ENCODE measurements around the gene DGKQ.
"Not testable (repeated sequence)": the region's sequence is repeated elsewhere in the genome, so short reads cannot be mapped to it uniquely, and the experiment has no call there.

Gene DGKQ

DNA sequence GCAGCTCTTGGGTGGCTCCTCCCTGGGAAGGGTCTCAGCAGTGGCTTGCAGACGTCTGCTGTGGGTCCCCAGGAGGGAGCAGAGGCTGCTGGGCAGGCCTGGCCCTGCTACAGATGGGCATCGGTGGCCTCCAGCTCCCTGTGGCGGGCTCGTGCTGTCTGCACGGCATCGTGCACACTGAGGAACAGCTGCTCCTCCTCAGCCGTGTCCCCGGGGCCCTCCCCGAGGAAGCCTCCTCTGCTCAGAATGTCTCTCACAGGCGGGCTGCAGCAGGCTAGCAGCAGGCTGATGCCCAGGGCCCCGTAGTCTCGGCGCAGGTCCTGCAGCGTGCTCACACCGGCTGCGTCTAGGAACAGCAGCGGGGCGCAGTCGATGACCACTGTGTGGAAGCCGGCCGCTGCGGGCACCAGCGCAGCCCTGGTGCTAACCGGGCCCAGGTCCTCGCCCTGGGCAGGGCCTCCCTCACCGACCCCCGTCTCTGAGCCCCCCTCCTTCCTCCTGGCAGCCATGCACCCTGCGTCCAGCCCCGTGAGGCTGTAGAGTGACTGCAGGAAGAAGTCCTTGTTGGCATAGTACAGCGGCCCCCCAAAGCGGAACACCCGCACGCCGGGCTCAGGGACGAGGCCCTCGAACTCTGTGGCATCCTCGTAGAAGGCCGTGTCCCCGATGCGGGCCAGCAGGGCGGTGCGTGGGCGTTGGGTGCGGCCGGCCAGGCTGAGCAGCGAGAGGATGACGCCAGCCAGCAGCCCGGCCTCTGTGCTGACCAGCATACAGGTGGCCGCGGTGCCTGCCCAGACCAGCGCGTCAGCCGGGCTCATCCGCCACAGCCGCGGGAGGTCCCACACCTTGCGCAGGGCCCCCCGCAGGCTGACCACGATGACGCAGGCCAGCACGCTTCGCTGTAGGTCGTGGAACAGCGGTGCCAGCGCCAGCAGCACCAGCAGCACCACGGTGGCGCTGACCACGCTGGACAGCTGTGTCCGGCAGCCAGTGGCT lies 15.7 kb upstream of the DGKQ start:
- Histone ChIP-seq H3K27ac (ENCODE audit: low read length) (no peak overlapping the region), H3K36me3 (ENCODE audit: control insufficient read depth, low read depth, low read length) (no peaks in the 10 kb centered on the region), H3K9ac (ENCODE audit: low read length) (no peak overlapping the region), H3K9me3 (ENCODE audit: control insufficient read depth, low read depth, low read length) (no peaks in the 10 kb centered on the region), H3K4me1 (ENCODE audit: control insufficient read depth, low read depth, low read length) (peaks cover 5% of the 10 kb centered on the region), H3K4me3 (ENCODE audit: low read length) (no peak overlapping the region), H3K27me3 (ENCODE audit: control insufficient read depth, insufficient read depth, low read length) (peaks cover 39% of the 10 kb centered on the region)

DNA sequence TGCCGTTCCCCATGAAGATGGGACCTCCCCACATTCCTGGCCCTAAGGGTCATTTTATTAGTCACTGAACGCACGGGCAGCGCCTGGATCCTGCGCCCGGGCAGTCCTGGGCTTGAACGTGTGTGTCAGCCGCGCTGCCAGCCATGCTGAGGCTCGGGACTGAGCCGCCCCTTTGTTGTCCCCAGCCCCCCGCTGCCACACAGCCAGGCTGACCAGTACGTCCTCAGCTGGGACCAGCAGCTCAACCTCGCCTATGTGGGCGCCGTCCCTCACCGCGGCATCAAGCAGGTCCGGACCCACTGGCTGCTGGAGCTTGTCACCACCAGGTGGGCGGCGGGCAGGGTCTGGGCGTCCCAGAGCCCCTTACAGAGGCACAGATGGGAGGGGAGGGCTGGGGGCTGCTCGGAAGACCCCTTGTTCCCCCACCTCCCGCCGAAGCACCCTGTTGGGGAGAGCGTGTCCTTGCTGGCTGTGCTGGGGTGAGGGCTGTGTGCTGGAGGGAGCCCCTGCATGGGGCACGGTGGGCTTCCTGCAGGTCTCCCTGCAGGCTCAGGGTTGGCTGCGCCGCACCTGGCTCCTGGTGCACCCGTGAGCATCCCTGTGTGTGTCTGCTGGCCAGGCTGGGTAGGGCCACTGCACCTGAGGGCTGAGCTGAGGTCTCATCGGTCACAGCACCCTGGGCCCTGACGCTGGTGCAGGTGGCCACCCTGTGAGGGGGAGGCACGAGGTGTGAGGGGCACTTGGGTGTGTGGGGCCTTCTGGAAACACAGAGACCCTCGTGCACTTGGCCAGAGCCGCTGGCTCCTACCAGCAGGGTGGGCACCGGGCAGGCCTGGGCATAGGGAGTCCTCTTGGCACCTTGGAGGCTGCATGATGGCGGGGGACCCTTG lies 14.5 kb upstream of the DGKQ start:
- Histone ChIP-seq H3K27me3 (ENCODE audit: control insufficient read depth, insufficient read depth, low read length) (peaks cover 39% of the 10 kb centered on the region), H3K9ac (ENCODE audit: low read length) (no peak overlapping the region), H3K4me3 (ENCODE audit: low read length) (no peak overlapping the region), H3K9me3 (ENCODE audit: control insufficient read depth, low read depth, low read length) (no peaks in the 10 kb centered on the region), H3K4me1 (ENCODE audit: control insufficient read depth, low read depth, low read length) (peaks cover 5% of the 10 kb centered on the region), H3K36me3 (ENCODE audit: control insufficient read depth, low read depth, low read length) (no peaks in the 10 kb centered on the region), H3K27ac (ENCODE audit: low read length) (no peak overlapping the region)

- H3K4me1 ChIP-seq (ENCODE audit: control insufficient read depth, low read depth, low read length): peaks cover 5% of the 10 kb centered on the region
- no peak within 1 kb of the TSS for H3K27ac ChIP-seq (ENCODE audit: low read length)
- no peak within 1 kb of the TSS for H3K9ac ChIP-seq (ENCODE audit: low read length)
- peaks cover 39% of the 10 kb centered on the region for H3K27me3 ChIP-seq (ENCODE audit: control insufficient read depth, insufficient read depth, low read length)
- H3K36me3 ChIP-seq (ENCODE audit: control insufficient read depth, low read depth, low read length): no peaks in the 10 kb centered on the region
- H3K9me3 ChIP-seq (ENCODE audit: control insufficient read depth, low read depth, low read length): no peaks in the 10 kb centered on the region
- peak within 1 kb of the TSS; percentile 58 for H3K4me3 ChIP-seq (ENCODE audit: low read length)
These were observed 13.7 kb upstream of the DGKQ start, which contains the start of gene IDUA for GRCh38 chr4:986879-987623. TSS of gene IDUA (plus strand) at chr4:987044. CDS start at chr4:987085, 41 bp downstream.

- no peak overlapping the region for H3K9ac ChIP-seq (ENCODE audit: low read length)
- H3K9me3 ChIP-seq (ENCODE audit: control insufficient read depth, low read depth, low read length): no peaks in the 10 kb centered on the region
- no peaks in the 10 kb centered on the region for H3K36me3 ChIP-seq (ENCODE audit: control insufficient read depth, low read depth, low read length)
- H3K27me3 ChIP-seq (ENCODE audit: control insufficient read depth, insufficient read depth, low read length): peaks cover 39% of the 10 kb centered on the region
- peaks cover 5% of the 10 kb centered on the region for H3K4me1 ChIP-seq (ENCODE audit: control insufficient read depth, low read depth, low read length)
- peak overlapping the region; percentile 58 for H3K4me3 ChIP-seq (ENCODE audit: low read length)
- no peak overlapping the region for H3K27ac ChIP-seq (ENCODE audit: low read length)
These were observed 13.1 kb upstream of the DGKQ start for GRCh38 chr4:986428-986878.

DNA sequence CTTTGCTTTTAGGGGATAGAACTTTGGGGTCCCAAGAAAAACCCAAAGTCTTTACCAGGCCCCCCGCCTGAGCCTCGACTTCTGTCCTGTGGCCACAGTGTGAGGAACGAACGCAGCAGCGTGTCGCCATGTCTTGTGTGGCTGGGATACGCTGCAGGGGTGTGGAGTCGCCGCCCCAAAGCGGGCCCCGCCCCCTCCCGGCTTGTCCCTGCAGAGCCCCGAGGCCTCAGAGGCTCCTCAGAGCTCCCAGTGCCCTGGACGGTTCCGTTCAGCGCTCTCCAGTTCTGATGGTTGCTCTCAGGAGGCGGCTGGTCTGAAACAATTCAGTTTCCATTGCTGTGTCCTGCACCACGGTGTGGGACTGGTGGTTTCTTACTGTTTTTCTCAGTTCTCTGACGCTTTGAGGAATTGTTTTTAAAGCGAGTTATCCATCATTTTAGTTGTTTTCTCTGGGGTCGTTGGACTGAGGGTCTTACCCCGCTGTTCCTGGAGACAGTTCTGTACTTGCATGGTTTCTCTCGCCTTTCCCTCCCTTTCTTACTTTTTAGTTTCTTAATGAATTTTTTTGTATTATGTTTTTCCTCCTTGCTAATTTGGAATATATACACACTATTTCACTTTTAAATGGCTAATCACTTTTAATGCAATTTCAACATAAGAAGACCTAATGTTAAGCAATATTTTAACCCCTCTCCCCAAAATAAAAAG lies 11.9 kb upstream of the DGKQ start:
- peaks cover 5% of the 10 kb centered on the region for H3K4me1 ChIP-seq (ENCODE audit: control insufficient read depth, low read depth, low read length)
- peaks cover 39% of the 10 kb centered on the region for H3K27me3 ChIP-seq (ENCODE audit: control insufficient read depth, insufficient read depth, low read length)
- no peak overlapping the region for H3K27ac ChIP-seq (ENCODE audit: low read length)
- peak overlapping the region; percentile 2 for H3K4me3 ChIP-seq (ENCODE audit: low read length)
- H3K9me3 ChIP-seq (ENCODE audit: control insufficient read depth, low read depth, low read length): no peaks in the 10 kb centered on the region
- H3K36me3 ChIP-seq (ENCODE audit: control insufficient read depth, low read depth, low read length): no peaks in the 10 kb centered on the region
- no peak overlapping the region for H3K9ac ChIP-seq (ENCODE audit: low read length)

- no peak overlapping the region for H3K27ac ChIP-seq (ENCODE audit: low read length)
- no peaks in the 10 kb centered on the region for H3K36me3 ChIP-seq (ENCODE audit: control insufficient read depth, low read depth, low read length)
- no peak overlapping the region for H3K9ac ChIP-seq (ENCODE audit: low read length)
- H3K4me1 ChIP-seq (ENCODE audit: control insufficient read depth, low read depth, low read length): peaks cover 5% of the 10 kb centered on the region
- H3K4me3 ChIP-seq (ENCODE audit: low read length): peak overlapping the region; percentile 2
- peaks cover 39% of the 10 kb centered on the region for H3K27me3 ChIP-seq (ENCODE audit: control insufficient read depth, insufficient read depth, low read length)
- H3K9me3 ChIP-seq (ENCODE audit: control insufficient read depth, low read depth, low read length): no peaks in the 10 kb centered on the region
These were observed 11.1 kb upstream of the DGKQ start for GRCh38 chr4:984336-985054.

DNA sequence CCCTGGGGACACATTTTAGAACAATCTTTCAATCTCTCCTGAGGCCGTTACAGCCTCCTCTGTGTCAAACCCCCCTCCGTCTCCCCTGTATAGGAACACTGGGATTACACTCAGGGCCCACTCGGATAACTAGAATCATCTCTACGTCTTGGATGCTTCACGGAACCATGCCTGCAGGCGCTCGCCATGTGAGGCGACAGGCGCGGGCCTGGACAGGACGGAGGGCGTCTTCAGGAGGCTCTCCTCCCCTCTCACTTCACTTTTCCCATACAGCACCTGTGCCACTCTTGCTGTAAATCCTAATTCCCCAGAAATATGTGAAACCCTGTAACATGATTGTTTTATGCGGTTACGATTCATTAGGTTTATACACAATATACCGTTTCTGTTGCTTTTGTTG lies 9.4 kb upstream of the DGKQ start:
- H3K9ac ChIP-seq (ENCODE audit: low read length): no peak overlapping the region

DNA sequence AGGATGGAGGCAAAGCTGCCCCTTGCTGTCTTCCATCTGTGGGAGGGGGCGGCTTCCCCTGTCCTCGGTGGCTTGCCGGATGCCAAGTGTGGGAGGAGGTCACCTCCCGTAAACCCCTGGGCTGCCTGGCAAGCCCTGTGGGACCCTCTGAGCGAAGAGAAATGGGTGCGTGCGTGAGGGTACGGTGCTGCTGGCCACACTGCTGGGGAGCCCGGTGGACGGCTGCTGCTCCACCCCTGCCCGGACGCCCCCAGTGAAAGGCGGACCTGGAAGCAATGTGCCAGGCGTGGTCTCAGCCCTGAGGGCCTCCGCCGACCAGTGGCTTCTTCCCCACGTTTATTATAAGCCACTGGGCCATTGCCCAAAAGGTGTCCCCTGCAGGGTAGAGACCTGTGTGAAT lies 8.9 kb upstream of the DGKQ start:
- H3K4me1 ChIP-seq (ENCODE audit: control insufficient read depth, low read depth, low read length): peaks cover 5% of the 10 kb centered on the region
- H3K9me3 ChIP-seq (ENCODE audit: control insufficient read depth, low read depth, low read length): no peaks in the 10 kb centered on the region
- no peak overlapping the region for H3K27ac ChIP-seq (ENCODE audit: low read length)
- no peaks in the 10 kb centered on the region for H3K36me3 ChIP-seq (ENCODE audit: control insufficient read depth, low read depth, low read length)
- H3K27me3 ChIP-seq (ENCODE audit: control insufficient read depth, insufficient read depth, low read length): peaks cover 33% of the 10 kb centered on the region
- H3K4me3 ChIP-seq (ENCODE audit: low read length): no peak overlapping the region
- no peak overlapping the region for H3K9ac ChIP-seq (ENCODE audit: low read length)

More for the DNA sequence above, 9.4 kb upstream of the DGKQ start:
- H3K9me3 ChIP-seq (ENCODE audit: control insufficient read depth, low read depth, low read length): no peaks in the 10 kb centered on the region
- peaks cover 5% of the 10 kb centered on the region for H3K4me1 ChIP-seq (ENCODE audit: control insufficient read depth, low read depth, low read length)
- H3K27me3 ChIP-seq (ENCODE audit: control insufficient read depth, insufficient read depth, low read length): peaks cover 39% of the 10 kb centered on the region
- no peak overlapping the region for H3K27ac ChIP-seq (ENCODE audit: low read length)
- no peak overlapping the region for H3K4me3 ChIP-seq (ENCODE audit: low read length)
- no peaks in the 10 kb centered on the region for H3K36me3 ChIP-seq (ENCODE audit: control insufficient read depth, low read depth, low read length)

GRCh38 chr4:978957-979701 lies 5.8 kb upstream of the DGKQ start:
- H3K27ac ChIP-seq (ENCODE audit: low read length): no peak overlapping the region
- no peaks in the 10 kb centered on the region for H3K4me1 ChIP-seq (ENCODE audit: control insufficient read depth, low read depth, low read length)
- H3K36me3 ChIP-seq (ENCODE audit: control insufficient read depth, low read depth, low read length): no peaks in the 10 kb centered on the region
- H3K9ac ChIP-seq (ENCODE audit: low read length): no peak overlapping the region
- no peak overlapping the region for H3K4me3 ChIP-seq (ENCODE audit: low read length)
- no peaks in the 10 kb centered on the region for H3K9me3 ChIP-seq (ENCODE audit: control insufficient read depth, low read depth, low read length)
- peaks cover 10% of the 10 kb centered on the region for H3K27me3 ChIP-seq (ENCODE audit: control insufficient read depth, insufficient read depth, low read length)

- H3K4me3 ChIP-seq (ENCODE audit: low read length); H3K36me3 ChIP-seq (ENCODE audit: control insufficient read depth, low read depth, low read length); H3K27ac ChIP-seq (ENCODE audit: low read length); H3K9ac ChIP-seq (ENCODE audit: low read length); H3K9me3 ChIP-seq (ENCODE audit: control insufficient read depth, low read depth, low read length); H3K4me1 ChIP-seq (ENCODE audit: control insufficient read depth, low read depth, low read length): not testable (repeated sequence)
- peaks cover 31% of the 10 kb centered on the region for H3K27me3 ChIP-seq (ENCODE audit: control insufficient read depth, insufficient read depth, low read length)
These were observed 2.6 kb upstream of the DGKQ start for GRCh38 chr4:976016-976415.
